GM12878 (cell line): ENCODE data around the gene PKD1. TPM values are rescaled to one million over a fixed set of nuclear protein-coding genes. Genes with fewer than 3 reads are reported as not detected.

ENCODE experiments used
- ATAC-seq: fragments of 200-7000 bp; cut with Tn5 transposase; 3 replicates; pipeline ENCODE4 v1.9.1; 2020; ENCODE audit warnings: mild to moderate bottlenecking, moderate library complexity
- BruUV-seq: library from RNA; stranded (reverse); fragments of 400-500 nt; replicated peaks from 2 replicates; lab custom pipeline; 2021; lab: Mats Ljungman, UMichigan
- CTCF ChIA-PET: fragments of 300-600 bp; sonication (Branson Sonifier 250); formaldehyde crosslinking; extraction: SDS; loops from one replicate; lab custom pipeline; 2021; ENCODE audit warnings: inconsistent platforms; lab: Yijun Ruan, JAX
- POLR2A ChIA-PET: fragments of 350-600 bp; formaldehyde crosslinking; extraction: SDS; loops from one replicate; lab custom pipeline; 2021; ENCODE audit warnings: inconsistent platforms; lab: Charles Lee
- RAD21 ChIA-PET: fragments of 300-600 bp; sonication (Branson Sonifier 250); formaldehyde crosslinking; loops from one replicate; lab custom pipeline; 2023; ENCODE audit warnings: antibody characterized with exemption; ENCODE audit not compliant: unreplicated experiment; lab: Charles Lee
- SMC1A ChIA-PET: fragments of 300-600 bp; sonication (Branson Sonifier 250); formaldehyde crosslinking; loops from one replicate; lab custom pipeline; 2023; ENCODE audit not compliant: unreplicated experiment, uncharacterized antibody; lab: Charles Lee
- DNase-seq: peaks from one replicate; pipeline ENCODE4 v3.0.0-alpha.2; 2011; ENCODE audit warnings: low read depth, low spot score
- FAIRE-seq: peaks from 3 replicates; lab custom pipeline; 2011; peaks lifted over from hg19 to GRCh38; lab: Jason Lieb, UNC
- H2AFZ ChIP-seq: 2 replicates; pipeline ENCODE4 v1.6.0; 2011; ENCODE audit warnings: low read depth, low read length, control low read depth; ENCODE audit not compliant: control insufficient read depth
- H3K27ac ChIP-seq: 2 replicates; pipeline ENCODE4 v1.5.1; 2011; ENCODE audit warnings: control low read depth; ENCODE audit not compliant: control insufficient read depth, insufficient read depth
- H3K27me3 ChIP-seq, 2 experiments: replicated peaks in 1 of 2; 2 replicates each; pipeline versions ENCODE4 v1.6.0 to v1.6.1; 2011; ENCODE audit warnings: low read length in 1 of 2; ENCODE audit not compliant: control insufficient read depth in 2 of 2, insufficient read depth in 2 of 2
- H3K36me3 ChIP-seq, 2 experiments: 2 replicates each; pipeline ENCODE4 v1.5.1; 2011; ENCODE audit warnings: low read length in 1 of 2; ENCODE audit not compliant: control insufficient read depth in 2 of 2, insufficient read depth in 2 of 2
- H3K4me1 ChIP-seq: 2 replicates; pipeline ENCODE4 v1.6.1; 2011; ENCODE audit warnings: mild to moderate bottlenecking, low read length, moderate library complexity, mixed read lengths; ENCODE audit not compliant: control insufficient read depth, insufficient read depth
- H3K4me2 ChIP-seq: 2 replicates; pipeline ENCODE4 v1.6.0; 2011; ENCODE audit warnings: control low read depth; ENCODE audit not compliant: control insufficient read depth, insufficient read depth
- H3K4me3 ChIP-seq: fragments of 200-600 bp; sonication (generic); 2 replicates; pipeline ENCODE4 v1.5.1; 2016
- H3K79me2 ChIP-seq: 2 replicates; pipeline ENCODE4 v1.6.0; 2011; ENCODE audit warnings: low read length; ENCODE audit not compliant: control insufficient read depth, insufficient read depth
- H3K9ac ChIP-seq: 2 replicates; pipeline ENCODE4 v1.8.0; 2011; ENCODE audit warnings: low read length, control low read depth, mixed read lengths; ENCODE audit not compliant: control insufficient read depth, insufficient read depth
- H3K9me3 ChIP-seq: replicated peaks from 3 replicates; pipeline ENCODE4 v1.5.1; 2011; ENCODE audit warnings: mild to moderate bottlenecking, low read length; ENCODE audit not compliant: control insufficient read depth, insufficient read depth
- H4K20me1 ChIP-seq: 2 replicates; pipeline ENCODE4 v1.6.0; 2011; ENCODE audit not compliant: control insufficient read depth, insufficient read depth
- BCL3 ChIP-seq: IDR thresholded peaks from 2 replicates; pipeline ENCODE4 v1.6.1; 2011; ENCODE audit warnings: borderline replicate concordance, low read depth, mild to moderate bottlenecking, moderate library complexity, low read length; ENCODE audit not compliant: insufficient read depth, poor library complexity, severe bottlenecking
- CBX3 ChIP-seq: fragments of 200-600 bp; sonication (generic); IDR thresholded peaks from 2 replicates; pipeline ENCODE4 v1.6.1; 2016; ENCODE audit warnings: low read depth, borderline replicate concordance
- CBX5 ChIP-seq: sonication (generic); IDR thresholded peaks from 2 replicates; pipeline ENCODE4 v1.6.1; 2016; ENCODE audit warnings: low read depth, moderate library complexity, mild to moderate bottlenecking, inconsistent platforms
- CREB1 ChIP-seq: IDR thresholded peaks from 2 replicates; pipeline ENCODE4 v1.6.1; 2012; ENCODE audit warnings: low read depth, mild to moderate bottlenecking, inconsistent platforms
- E2F4 ChIP-seq: IDR thresholded peaks from 2 replicates; pipeline ENCODE4 v1.6.1; 2012; ENCODE audit warnings: low read depth, low read length, improper control_type of control experiment
- ESRRA ChIP-seq: IDR thresholded peaks from 2 replicates; pipeline ENCODE4 v1.6.1; 2012; ENCODE audit warnings: mild to moderate bottlenecking, low read length, improper control_type of control experiment
- FOXM1 ChIP-seq: IDR thresholded peaks from 2 replicates; pipeline ENCODE4 v1.6.1; 2012; ENCODE audit warnings: low read depth, mild to moderate bottlenecking, inconsistent platforms, low read length, moderate library complexity
- HCFC1 ChIP-seq: fragments of 150-350 bp; IDR thresholded peaks from 2 replicates; pipeline ENCODE4 v1.6.1; 2014; ENCODE audit warnings: low read length
- NFYA ChIP-seq: IDR thresholded peaks from 2 replicates; pipeline ENCODE4 v1.6.1; 2011; ENCODE audit warnings: low read depth, mild to moderate bottlenecking, low read length, improper control_type of control experiment, borderline replicate concordance
- POLR2A ChIP-seq: IDR thresholded peaks from 2 replicates; pipeline ENCODE4 v1.6.1; 2011; ENCODE audit warnings: low read depth, mild to moderate bottlenecking, low read length
- POLR2AphosphoS5 ChIP-seq: IDR thresholded peaks from 2 replicates; pipeline ENCODE4 v1.6.1; 2011; ENCODE audit warnings: mild to moderate bottlenecking, low read length, inconsistent platforms
- RFX5 ChIP-seq: IDR thresholded peaks from 2 replicates; pipeline ENCODE4 v1.6.1; 2011; ENCODE audit warnings: low read depth, low read length, improper control_type of control experiment
- ZBTB4 ChIP-seq: fragments of 450-650 bp; formaldehyde crosslinking; IDR thresholded peaks from 2 replicates; pipeline ENCODE4 v1.4.0; 2022; ENCODE audit warnings: mild to moderate bottlenecking, moderate library complexity
- WGBS: methylation state at CpG from one replicate; pipeline ENCODE4 v1.1.6; 2016; ENCODE audit warnings: low lambda C conversion rate; ENCODE audit not compliant: insufficient replicate concordance, insufficient coverage; ENCODE audit errors: missing lambda C conversion rate; 5-methylcytosine and 5-hydroxymethylcytosine counted together
- in situ Hi-C: fragments of 300-500 bp; cut with MboI; formaldehyde crosslinking; loops from 9 replicates; pipeline ENCODE4 v1.14.3; 2018; ENCODE audit warnings: mixed read lengths
- intact Hi-C: fragments of 100-400 bp; cut with micrococcal nuclease; formaldehyde crosslinking; loops from one replicate; pipeline ENCODE4 v1.14.2; 2022; ENCODE audit not compliant: unreplicated experiment
- polyA plus RNA-seq, 11 experiments: library from polyadenylated mRNA; depleted of rRNA in 4 of 11; unstranded in 6 of 11; stranded (reverse) in 5 of 11; fragments of >200 nt; fragmentation: Nextera tagmentation in 4 of 11; fragmentation: Illumina TruSeq in 1 of 11; extraction: Ambion mirVana in 4 of 11; extraction: Trizol in 1 of 11; gene quantifications; 1 replicate in 1 of 11; 2 replicates in 10 of 11; pipeline versions ENCODE4 v1.2.1 to v1.2.3, GENCODE V29; 2011 to 2016; ENCODE audit warnings: inconsistent platforms in 2 of 11, missing spikeins in 2 of 11, low read depth in 1 of 11
- total RNA-seq, 4 experiments: library from RNA; depleted of rRNA in 3 of 4; stranded (reverse); fragments of >200 nt in 3 of 4; fragmentation: Illumina TruSeq in 1 of 4; extraction: Trizol in 1 of 4; gene quantifications; 2 replicates each; pipeline versions ENCODE4 v1.2.1 to v1.2.3, GENCODE V29; 2013 to 2021

Gene PKD1
- total and polyA plus RNA-seq, 10 of the 15 experiments (the other 5 are each of a cell fraction or from before 2014, with no cell fraction given): 0.11 to 62.0 (median 6.1) TPM

- intact Hi-C loops (no loop called here), in situ Hi-C loops (no loop called here)
- no peak overlapping the region for H2AFZ ChIP-seq
- TF ChIP-seq POLR2A: 0 out of 2 replicates have a peak, but pooled peaks have one; percentile 21
- no peak for TF ChIP-seq BCL3
- no peak overlapping the region for H3K27ac ChIP-seq
- H3K79me2 ChIP-seq: no peaks in the 10 kb centered on the region
- H3K27me3 ChIP-seq: no peaks in the 10 kb centered on the region
- peaks cover 7 to 11% of the 10 kb centered on the region in 2 experiments; a peak in 3 of 4 replicates for H3K36me3 ChIP-seq
- RAD21 ChIA-PET: interaction anchor here (0.5 kb wide), 1 partner anchor 363 kb away, joined by 3 read pairs; no protein-coding TSS in a partner anchor
- no peaks in the 10 kb centered on the region for H3K4me1 ChIP-seq
- H3K4me2 ChIP-seq: no peak overlapping the region
- CTCF ChIA-PET: no interaction called here
- POLR2A ChIA-PET: no interaction called here
- no peaks in the 10 kb centered on the region for H4K20me1 ChIP-seq
- H3K9ac ChIP-seq: no peak overlapping the region
- DNase-seq (no peak), FAIRE-seq (no peak), ATAC-seq (no peak)
- no peak overlapping the region for H3K4me3 ChIP-seq
- SMC1A ChIA-PET: no interaction called here
- no peaks in the 10 kb centered on the region for H3K9me3 ChIP-seq
- 93% methylated on average over 23 of the region's 23 CpGs for WGBS
- no TSS peak for BruUV-seq
Observed at GRCh38 chr16:2176047-2176446, 40.3 kb upstream of the PKD1 start.

- no peak for DNase-seq
- H3K4me3 ChIP-seq: no peak overlapping the region
- no peaks in the 10 kb centered on the region for H3K4me1 ChIP-seq
- POLR2A ChIA-PET: no interaction called here
- ATAC-seq: no peak
- 100% methylated on average over 9 of the region's 10 CpGs for WGBS
- no peak overlapping the region for H2AFZ ChIP-seq
- TF ChIP-seq E2F4 (no peak), CBX3 (no peak), POLR2AphosphoS5 (no peak), RFX5 (no peak), CREB1 (no peak), HCFC1 (no peak), NFYA (no peak), CBX5 (no peak), ZBTB4 (CRISPR knock-in tag) (no peak), ESRRA (no peak), FOXM1 (no peak)
- no peaks in the 10 kb centered on the region for H3K27me3 ChIP-seq
- SMC1A ChIA-PET: no interaction called here
- in situ Hi-C loops: no loop called here
- FAIRE-seq: no peak
- no peaks in the 10 kb centered on the region for H3K79me2 ChIP-seq
- CTCF ChIA-PET: no interaction called here
- no peaks in the 10 kb centered on the region for H3K9me3 ChIP-seq
- no peak overlapping the region for H3K9ac ChIP-seq
- H3K36me3 ChIP-seq: peaks cover 7 to 11% of the 10 kb centered on the region in 2 experiments; a peak in 3 of 4 replicates
- no peak overlapping the region for H3K4me2 ChIP-seq
- intact Hi-C loops: no loop called here
- BruUV-seq: no TSS peak
- H4K20me1 ChIP-seq: no peaks in the 10 kb centered on the region
- H3K27ac ChIP-seq: no peak overlapping the region
- RAD21 ChIA-PET: interaction anchor here (0.5 kb wide), 1 partner anchor 363 kb away, joined by 3 read pairs; no protein-coding TSS in a partner anchor
Observed at GRCh38 chr16:2175454-2175853, 39.8 kb upstream of the PKD1 start.
